PC-3 (cell line): ENCODE results near the gene CYP19A1. TPM values are rescaled to one million over a fixed set of nuclear protein-coding genes. Genes with fewer than 3 reads are reported as not detected.

ENCODE experiments used
- ATAC-seq: fragments of 200-7000 bp; cut with Tn5 transposase; 2 replicates; pipeline ENCODE4 v1.9.1; 2020; ENCODE audit warnings: mild to moderate bottlenecking, moderate library complexity
- BruUV-seq: library from RNA; stranded (reverse); fragments of 400-500 nt; replicated peaks from 2 replicates; lab custom pipeline; 2021; lab: Mats Ljungman, UMichigan
- CTCF ChIA-PET: fragments of 300-600 bp; sonication (Branson Sonifier 250); formaldehyde crosslinking; loops from one replicate; lab custom pipeline; 2022; ENCODE audit warnings: antibody characterized with exemption; lab: Charles Lee
- POLR2A ChIA-PET: fragments of 300-600 bp; sonication (Branson Sonifier 250); formaldehyde crosslinking; loops from one replicate; lab custom pipeline; 2022; ENCODE audit warnings: antibody characterized with exemption; ENCODE audit not compliant: unreplicated experiment; lab: Charles Lee
- DNase-seq: peaks from one replicate; pipeline ENCODE4 v3.0.0-alpha.2; 2015
- H2AFZ ChIP-seq: fragments of 300-600 bp; sonication (generic); 2 replicates; pipeline ENCODE4 v1.6.0; 2016; ENCODE audit warnings: antibody characterized with exemption, low read length
- H3F3A ChIP-seq: fragments of 300-600 bp; sonication (generic); one replicate; pipeline ENCODE4 v1.6.0; 2017; ENCODE audit warnings: antibody characterized with exemption, low read length, control low read depth, mild to moderate bottlenecking; ENCODE audit not compliant: unreplicated experiment
- H3K27ac ChIP-seq: fragments of 300-600 bp; sonication (generic); 2 replicates; pipeline ENCODE4 v1.5.1; 2016; ENCODE audit warnings: mild to moderate bottlenecking, low read length
- H3K27me3 ChIP-seq: fragments of 300-600 bp; sonication (generic); 2 replicates; pipeline ENCODE4 v1.6.1; 2016; ENCODE audit warnings: low read length, mixed read lengths
- H3K36me3 ChIP-seq: fragments of 300-600 bp; sonication (generic); 2 replicates; pipeline ENCODE4 v1.6.1; 2016; ENCODE audit warnings: low read depth, mixed run types, low read length, mixed read lengths
- H3K4me1 ChIP-seq: fragments of 300-600 bp; sonication (generic); 2 replicates; pipeline ENCODE4 v1.5.1; 2016; ENCODE audit warnings: low read length; ENCODE audit not compliant: insufficient read depth
- H3K4me2 ChIP-seq: fragments of 300-600 bp; sonication (generic); 2 replicates; pipeline ENCODE4 v1.6.0; 2016; ENCODE audit warnings: low read length
- H3K4me3 ChIP-seq: fragments of 300-600 bp; sonication (generic); 2 replicates; pipeline ENCODE4 v1.5.1; 2016; ENCODE audit warnings: mild to moderate bottlenecking, low read length, mixed read lengths
- H3K79me2 ChIP-seq: fragments of 300-600 bp; sonication (generic); 2 replicates; pipeline ENCODE4 v1.6.1; 2017; ENCODE audit warnings: low read length, mixed read lengths
- H3K9ac ChIP-seq: fragments of 300-600 bp; sonication (generic); 2 replicates; pipeline ENCODE4 v1.6.0; 2016; ENCODE audit warnings: mild to moderate bottlenecking, low read length
- H3K9me2 ChIP-seq: fragments of 300-600 bp; sonication (generic); replicated peaks from 2 replicates; pipeline ENCODE4 v1.6.1; 2016; ENCODE audit warnings: mixed run types, low read length, mixed read lengths
- H3K9me3 ChIP-seq: fragments of 300-600 bp; sonication (generic); 2 replicates; pipeline ENCODE4 v1.6.1; 2016; ENCODE audit warnings: low read length, mixed read lengths
- H4K20me1 ChIP-seq: fragments of 300-600 bp; sonication (generic); 2 replicates; pipeline ENCODE4 v1.6.1; 2016; ENCODE audit warnings: low read length, mixed read lengths
- CTCF ChIP-seq: fragments of 300-600 bp; sonication (generic); conservative IDR thresholded peaks from 2 replicates; pipeline ENCODE4 v1.5.1; 2017; ENCODE audit warnings: antibody characterized with exemption, low read depth, mild to moderate bottlenecking, low read length
- EZH2 ChIP-seq: fragments of 300-600 bp; sonication (generic); IDR thresholded peaks from one replicate; pipeline ENCODE4 v1.6.1; 2017; ENCODE audit warnings: antibody characterized with exemption, mild to moderate bottlenecking, low read length; ENCODE audit not compliant: unreplicated experiment
- EZH2phosphoT487 ChIP-seq: fragments of 300-600 bp; sonication (generic); IDR thresholded peaks from 2 replicates; pipeline ENCODE4 v1.6.1; 2018; ENCODE audit warnings: mild to moderate bottlenecking, antibody characterized with exemption, low read length, borderline replicate concordance
- intact Hi-C: fragments of 100-400 bp; cut with micrococcal nuclease; formaldehyde crosslinking; loops from 2 replicates; pipeline ENCODE4 v1.9.0; 2023
- total RNA-seq: library from RNA; depleted of rRNA; stranded (reverse); fragments of >200 nt; gene quantifications from 2 replicates; pipeline ENCODE4 v1.2.3, GENCODE V29; 2014

The CYP19A1 gene
- total RNA-seq, 1 experiment from 2014 or later = not detected

GRCh38 chr15:51363383-51363782 lies 25.0 kb upstream of the CYP19A1 start:
- POLR2A ChIA-PET = no interaction called here
- DNase-seq (no peak), ATAC-seq (no peak)
- intact Hi-C loops = no loop called here
- H3K27me3 ChIP-seq = no peaks in the 10 kb centered on the region
- no peak overlapping the region for H3K4me3 ChIP-seq
- no peaks in the 10 kb centered on the region for H3K9me3 ChIP-seq
- H4K20me1 ChIP-seq = no peaks in the 10 kb centered on the region
- H3K9me2 ChIP-seq = no peaks in the 10 kb centered on the region
- no peak overlapping the region for H3K9ac ChIP-seq
- H3K4me1 ChIP-seq = peaks cover 27% of the 10 kb centered on the region
- H3F3A ChIP-seq = peaks cover 2% of the 10 kb centered on the region
- CTCF ChIA-PET = interaction anchor here (0.7 kb wide), 1 partner anchor 18 kb away, joined by 3 read pairs; no protein-coding TSS in a partner anchor
- TF ChIP-seq CTCF = no peak
- TF ChIP-seq EZH2 = no peak
- no peak for TF ChIP-seq EZH2phosphoT487
- no peaks in the 10 kb centered on the region for H3K36me3 ChIP-seq
- H3K4me2 ChIP-seq = no peak overlapping the region
- H3K79me2 ChIP-seq = no peaks in the 10 kb centered on the region
- H2AFZ ChIP-seq = no peak overlapping the region
- H3K27ac ChIP-seq = no peak overlapping the region
- no TSS peak for BruUV-seq

- DNase-seq (no peak), ATAC-seq (no peak)
- H3K9ac ChIP-seq = no peak overlapping the region
- no peaks in the 10 kb centered on the region for H3K9me3 ChIP-seq
- H3K27me3 ChIP-seq = no peaks in the 10 kb centered on the region
- H4K20me1 ChIP-seq = no peaks in the 10 kb centered on the region
- ChIA-PET POLR2A (no interaction called here), CTCF (no interaction called here)
- H3K9me2 ChIP-seq = no peaks in the 10 kb centered on the region
- intact Hi-C loops = no loop called here
- TF ChIP-seq EZH2 (no peak), CTCF (no peak), EZH2phosphoT487 (no peak)
- H3K4me2 ChIP-seq = no peak overlapping the region
- no peaks in the 10 kb centered on the region for H3K36me3 ChIP-seq
- no peak overlapping the region for H3K27ac ChIP-seq
- no TSS peak for BruUV-seq
- no peak overlapping the region for H3K4me3 ChIP-seq
- no peaks in the 10 kb centered on the region for H3K79me2 ChIP-seq
- no peaks in the 10 kb centered on the region for H3F3A ChIP-seq
- H3K4me1 ChIP-seq = no peaks in the 10 kb centered on the region
- H2AFZ ChIP-seq = no peak overlapping the region
Measured at GRCh38 chr15:51359981-51360380, 21.6 kb upstream of the CYP19A1 start.

- Histone ChIP-seq H3K79me2 (no peaks in the 10 kb centered on the region), H3K4me2 (no peak overlapping the region)
- BruUV-seq = no TSS peak
Measured at GRCh38 chr15:51356983-51357382, 18.6 kb upstream of the CYP19A1 start.

More at GRCh38 chr15:51356983-51357382, 18.6 kb upstream of the CYP19A1 start:
- Histone ChIP-seq H3K9ac (no peak overlapping the region), H3F3A (no peaks in the 10 kb centered on the region), H4K20me1 (no peaks in the 10 kb centered on the region), H3K27ac (no peak overlapping the region), H3K4me3 (no peak overlapping the region), H3K9me3 (no peaks in the 10 kb centered on the region), H3K27me3 (no peaks in the 10 kb centered on the region), H3K9me2 (no peaks in the 10 kb centered on the region), H3K36me3 (no peaks in the 10 kb centered on the region), H3K4me1 (no peaks in the 10 kb centered on the region), H2AFZ (no peak overlapping the region)
- no peak for TF ChIP-seq EZH2phosphoT487
- TF ChIP-seq CTCF = no peak
- no peak for TF ChIP-seq EZH2
- ATAC-seq (no peak), DNase-seq (no peak)
- ChIA-PET CTCF (no interaction called here), POLR2A (no interaction called here)
- intact Hi-C loops = no loop called here
